Hematopoietic multipotent progenitor cell treated with erythropoietin and hydrocortisone succinate and interleukin-3 and kit ligand, for 4 days (in vitro differentiated cells): ENCODE results near the gene ZNRD2.

Experiments used
- DNase-seq: peaks from one replicate; pipeline ENCODE4 v3.0.0-alpha.2; 2015

ZNRD2 gene

GRCh38 chr11:65538232-65538914, 31.9 kb upstream of the ZNRD2 start:
- DNase-seq, result no peak

DNA sequence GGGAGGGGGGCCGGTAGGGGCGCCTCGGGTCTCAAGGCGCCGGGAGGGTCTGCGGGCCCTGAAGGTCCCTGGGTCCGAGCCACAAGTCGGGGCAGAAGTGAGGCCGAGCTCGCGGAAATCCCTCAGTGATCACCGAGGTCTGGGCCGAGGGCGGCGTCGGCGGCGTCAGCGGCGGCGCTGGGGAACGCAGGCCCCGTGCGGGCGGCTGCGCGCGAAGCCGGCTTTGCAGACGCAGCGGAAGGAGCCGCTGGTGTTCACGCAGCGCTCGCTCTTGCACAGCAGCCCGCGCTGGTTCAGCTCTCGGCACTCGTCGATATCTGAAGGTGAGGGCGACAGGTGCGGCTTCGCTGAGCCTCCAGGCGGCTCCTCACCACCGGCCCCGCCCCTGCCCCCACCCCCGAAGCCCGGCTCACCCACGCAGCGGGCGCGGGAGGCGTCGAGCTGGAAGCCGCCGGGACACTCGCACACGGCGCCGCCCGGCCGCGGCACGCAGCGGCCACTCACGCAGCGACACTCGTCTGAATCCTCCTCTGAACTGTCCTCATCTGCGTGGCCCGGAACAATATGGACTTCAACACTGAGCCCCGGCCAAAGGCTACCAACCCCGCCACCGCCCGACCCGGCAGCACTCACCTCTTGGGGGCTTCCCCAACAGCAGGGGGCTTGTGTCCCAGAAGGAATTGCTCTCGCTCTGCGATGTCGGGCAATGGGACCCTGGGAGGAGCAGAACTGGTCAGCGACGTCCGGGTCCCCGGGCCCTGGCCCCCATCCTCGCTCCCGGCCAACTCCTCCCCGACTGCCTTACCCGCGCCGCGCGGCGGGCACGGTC, 31.1 kb upstream of the ZNRD2 start:
- DNase-seq, result no peak

GRCh38 chr11:65539744-65540289, 30.5 kb upstream of the ZNRD2 start:
- DNase-seq, result peak; percentile 91

- DNase-seq, result peak; percentile 96
Measured at GRCh38 chr11:65540290-65541092, 29.8 kb upstream of the ZNRD2 start.

DNA sequence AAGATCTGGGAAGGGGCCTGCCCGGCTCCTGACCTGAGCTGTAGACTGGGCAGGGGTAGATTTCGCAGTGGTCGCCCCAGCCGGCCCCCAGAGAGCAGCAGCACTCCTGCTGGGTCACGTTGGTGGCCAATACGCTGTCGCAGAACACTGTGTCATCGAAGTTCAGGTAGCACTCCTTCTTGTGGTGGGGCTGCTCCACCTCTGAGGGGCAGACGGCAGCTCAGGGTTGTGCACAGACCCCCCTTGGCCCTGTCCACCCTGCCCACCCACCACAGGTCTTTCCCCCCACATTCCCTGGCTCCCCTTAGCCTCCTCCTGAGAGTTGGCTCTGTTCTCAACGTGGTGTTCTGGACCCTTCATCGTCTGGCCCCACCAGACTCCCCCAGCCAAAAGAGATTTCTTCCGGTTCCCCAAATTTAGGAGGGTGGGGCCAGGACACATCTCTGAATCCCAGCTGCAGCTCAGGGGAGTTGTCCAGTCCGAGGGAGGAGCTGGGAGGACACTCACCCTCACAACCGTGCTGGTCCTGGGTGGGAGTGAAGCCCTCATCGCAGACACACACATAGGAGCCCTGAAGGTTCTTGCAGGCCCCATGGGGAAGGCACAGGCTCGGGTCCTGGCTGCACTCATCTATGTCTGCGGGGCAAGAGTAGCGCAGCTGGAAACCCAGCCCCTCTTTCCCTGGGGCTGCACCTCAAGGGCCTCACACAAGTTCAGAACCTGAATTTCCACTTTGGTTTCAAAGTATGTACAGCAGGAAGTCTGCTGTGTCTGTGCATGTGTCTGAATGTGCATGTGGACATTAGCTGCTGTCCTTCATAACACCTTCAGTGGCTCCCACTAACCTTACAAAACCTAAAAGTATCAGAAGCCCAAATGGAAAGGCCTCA, 28.9 kb upstream of the ZNRD2 start:
- no peak for DNase-seq

DNA sequence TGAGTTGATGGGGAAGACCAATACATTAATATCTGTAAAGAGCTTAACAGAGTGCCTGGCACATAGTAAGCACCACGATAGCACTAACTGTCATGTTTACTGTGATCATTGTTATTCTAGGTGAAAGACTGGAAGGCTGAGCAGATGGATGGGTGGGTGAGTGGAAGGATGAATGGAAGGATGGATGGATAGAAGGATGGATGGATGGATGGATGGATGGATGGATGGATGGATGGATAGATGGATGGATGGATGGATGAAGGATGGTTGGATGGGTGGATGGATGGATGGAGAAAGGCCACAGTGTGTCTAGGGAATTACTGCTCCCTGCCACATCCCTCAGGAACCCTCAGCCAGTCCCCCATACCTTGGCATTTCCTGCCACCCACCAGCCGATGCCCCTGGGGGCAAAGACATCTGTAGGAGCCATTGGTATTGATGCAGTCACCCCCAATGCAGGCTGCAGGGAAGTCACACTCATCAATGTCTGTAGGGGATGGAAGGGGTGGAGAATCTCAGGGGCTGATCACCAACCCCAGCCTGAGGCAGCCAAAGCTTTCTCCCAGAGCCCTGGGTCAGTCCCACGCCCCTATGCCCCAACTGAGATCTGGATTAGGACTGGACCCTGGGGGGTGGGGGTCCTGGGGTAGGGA, 27.4 kb upstream of the ZNRD2 start:
- DNase-seq, result no peak

GRCh38 chr11:65545853-65546216, 24.4 kb upstream of the ZNRD2 start:
- peak; percentile 37 for DNase-seq

- peak; percentile 96 for DNase-seq
Measured at GRCh38 chr11:65546217-65546958, 23.9 kb upstream of the ZNRD2 start.

DNA sequence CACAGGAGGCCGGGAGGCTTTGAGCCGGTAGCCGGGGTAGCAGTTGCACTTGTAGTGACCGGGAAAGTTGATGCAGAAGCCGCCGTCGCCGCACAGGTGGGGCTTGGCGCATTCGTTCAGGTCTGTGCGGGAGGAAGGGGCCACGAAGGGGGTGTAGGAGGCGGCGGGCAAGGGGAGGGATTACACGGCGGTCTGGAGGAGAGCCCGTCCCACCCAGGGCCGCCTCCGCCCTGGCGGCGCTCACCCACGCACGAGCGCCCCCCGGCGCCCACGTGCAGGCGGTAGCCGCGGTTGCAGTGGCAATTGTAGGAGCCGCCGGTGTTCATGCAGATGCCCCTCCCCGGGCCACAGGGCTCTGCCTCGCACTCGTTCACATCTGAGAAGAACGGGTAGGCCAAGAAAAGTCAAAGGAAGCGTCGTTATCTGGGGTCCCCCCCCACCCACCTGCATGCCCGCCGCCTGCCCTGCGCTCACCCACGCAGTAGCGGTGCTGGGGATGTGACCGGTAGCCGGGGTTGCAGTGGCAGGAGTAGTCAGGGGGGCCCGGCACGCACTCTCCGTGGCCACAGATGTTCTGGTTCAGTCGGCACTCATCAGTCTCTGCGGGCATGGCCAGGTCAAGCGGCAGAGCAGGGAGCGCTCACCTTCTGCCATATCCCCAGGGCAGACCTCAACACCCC, 22.7 kb upstream of the ZNRD2 start:
- DNase-seq, result no peak

DNA sequence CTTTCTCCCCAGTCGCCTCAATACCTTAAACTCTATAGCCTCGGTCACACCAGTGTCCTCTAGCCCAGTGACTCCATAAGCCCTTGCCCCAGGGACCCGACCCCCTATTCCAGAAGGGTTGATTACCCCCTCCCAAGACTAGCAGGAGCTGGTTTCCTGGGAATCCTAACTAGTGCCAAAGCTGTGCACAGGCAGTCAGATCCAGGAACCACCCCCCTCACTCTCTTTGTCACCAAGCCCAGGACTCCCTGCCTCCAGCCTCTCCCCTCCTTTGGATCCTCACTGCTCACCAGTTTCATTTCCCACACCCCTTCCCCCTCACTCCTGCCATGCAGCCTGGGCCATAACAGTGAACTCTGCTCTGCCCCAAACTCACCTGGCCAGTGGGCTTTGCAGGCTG, 21.9 kb upstream of the ZNRD2 start:
- no peak for DNase-seq

DNA sequence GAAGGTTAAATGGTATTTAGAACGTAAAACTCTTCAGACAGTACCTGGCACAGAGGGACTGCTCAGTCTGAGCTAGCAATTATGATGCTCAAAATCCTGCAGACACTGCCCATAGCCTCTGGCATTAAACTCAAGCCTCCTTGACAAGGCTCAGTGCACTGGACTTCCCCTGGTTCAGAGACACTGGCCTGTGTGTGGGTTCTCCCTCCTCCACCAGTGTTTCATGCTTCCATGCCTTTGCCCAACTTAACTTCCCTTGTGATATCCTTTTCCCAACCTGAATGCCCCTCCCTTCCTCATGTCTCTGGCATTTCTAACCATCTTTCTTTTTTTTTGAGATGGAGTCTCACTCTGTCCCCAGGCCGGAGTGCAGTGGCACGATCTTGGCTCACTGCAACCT, 21.2 kb upstream of the ZNRD2 start:
- DNase-seq, result no peak

GRCh38 chr11:65551572-65552387, 18.5 kb upstream of the ZNRD2 start:
- DNase-seq, result peak; percentile 76

GRCh38 chr11:65552388-65552951, 17.8 kb upstream of the ZNRD2 start:
- no peak for DNase-seq

DNA sequence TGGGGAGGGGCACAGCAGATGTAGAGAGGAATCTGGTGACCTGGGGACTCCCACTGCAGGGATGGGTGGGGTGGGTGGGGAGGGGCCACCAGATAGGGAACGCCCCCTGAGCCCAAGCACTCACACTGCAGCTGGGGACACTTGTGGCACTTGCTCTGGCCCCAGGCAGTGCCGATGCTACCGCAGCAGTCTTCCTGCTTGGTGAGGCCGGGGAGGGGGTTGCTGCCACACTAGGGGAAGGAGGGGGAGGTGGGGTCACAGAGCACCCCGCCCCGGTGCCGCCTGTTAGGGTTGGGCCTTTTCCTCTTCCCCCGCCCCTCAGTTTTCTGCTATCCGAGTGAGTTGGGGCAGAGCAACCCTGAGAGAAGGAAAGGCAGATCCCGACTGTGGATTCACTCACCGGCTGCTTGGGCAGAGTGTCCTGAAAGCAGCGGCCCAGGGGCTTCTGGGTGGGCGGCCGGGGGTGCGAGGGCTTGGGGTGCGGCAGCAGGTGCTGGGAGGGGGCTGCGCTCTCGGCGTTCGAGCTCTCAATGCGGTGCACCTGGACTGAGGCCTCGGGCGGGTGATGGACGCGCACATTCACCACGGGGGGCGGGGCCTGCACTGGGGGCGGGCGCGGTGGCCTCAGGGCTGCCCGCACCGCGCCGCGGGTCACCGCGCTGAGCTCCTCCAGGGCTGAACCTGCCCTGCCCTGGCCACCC, 16.8 kb upstream of the ZNRD2 start:
- peak; percentile 87 for DNase-seq

GRCh38 chr11:65554057-65554818, 16.0 kb upstream of the ZNRD2 start:
- DNase-seq, result no peak

DNA sequence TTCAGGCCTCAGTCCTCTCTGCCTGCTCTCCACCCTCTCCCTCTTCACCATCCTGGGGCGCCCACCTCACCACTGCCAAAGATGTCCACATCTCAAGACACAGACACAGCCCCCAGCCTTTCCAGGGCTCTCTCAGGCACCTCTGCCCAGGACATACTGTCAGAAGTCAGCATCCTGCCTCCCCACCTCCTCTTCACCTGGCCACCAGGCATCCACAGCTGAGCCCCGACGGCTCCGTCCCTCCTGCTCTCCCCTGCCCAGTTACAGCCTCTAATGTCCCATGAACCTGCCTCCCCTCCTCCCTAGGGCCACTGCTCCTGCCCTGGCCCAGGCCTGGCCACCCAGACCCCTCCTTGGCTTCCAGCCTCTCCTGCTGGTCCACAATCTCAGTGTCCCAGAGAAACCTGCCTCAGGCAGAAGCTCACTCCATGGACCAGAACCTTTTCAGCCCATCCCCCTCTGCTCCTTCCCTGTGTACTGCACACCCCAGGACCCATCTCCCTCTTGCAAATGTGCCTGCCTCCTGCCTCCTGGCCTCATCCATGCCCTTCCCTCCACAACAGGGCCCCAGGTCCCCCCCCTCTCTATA, 15.3 kb upstream of the ZNRD2 start:
- no peak for DNase-seq

GRCh38 chr11:65555693-65556231, 14.5 kb upstream of the ZNRD2 start:
- peak; percentile 65 for DNase-seq
